ENCODE data around the gene OCEL1.

Gene OCEL1

DNA sequence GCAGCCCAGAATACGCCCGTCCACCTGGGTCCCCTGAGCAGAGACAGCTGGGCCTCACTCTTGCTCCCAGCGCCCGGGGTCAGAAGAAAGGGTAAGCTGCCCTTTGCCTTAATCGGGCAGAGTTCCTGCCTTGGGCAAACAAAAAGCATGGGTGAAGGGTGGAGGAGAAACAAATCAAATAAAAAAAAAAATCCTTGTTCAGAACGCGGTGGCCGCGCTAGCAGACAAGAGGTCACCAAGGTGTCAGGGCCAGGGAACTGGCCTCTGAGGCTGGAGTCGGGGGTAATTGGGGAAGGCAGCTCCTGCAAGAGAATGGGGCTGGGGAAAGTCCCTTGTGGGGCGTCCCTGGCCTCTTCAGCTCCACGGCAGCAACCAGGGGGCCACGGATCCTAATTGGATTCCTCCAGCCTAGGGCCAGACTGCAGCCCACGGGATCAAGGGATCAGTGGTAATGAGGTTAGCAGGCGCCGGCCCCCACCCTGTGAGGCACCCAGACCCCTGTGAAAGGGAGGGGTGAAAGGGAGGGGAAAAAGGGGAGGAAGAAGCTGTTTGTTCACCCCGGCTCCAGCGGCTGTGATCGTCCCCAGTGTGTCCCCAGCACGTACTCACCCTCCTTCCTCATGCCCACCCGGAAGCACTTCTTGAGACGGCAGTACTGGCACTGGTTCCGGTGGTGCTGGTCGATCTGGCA is 14.2 kb downstream of the OCEL1 start:
- H3K27me3 ChIP-seq (replicated peaks; ENCODE audit: control insufficient read depth, insufficient read depth, low read length) = no peaks in the 10 kb centered on the region
- H3K36me3 ChIP-seq (ENCODE audit: control insufficient read depth, insufficient read depth, low read length) = no peaks in the 10 kb centered on the region
- no peak overlapping the region for H3K4me3 ChIP-seq (replicated peaks; ENCODE audit: low read depth, low read length)
- TF ChIP-seq, protein P1, sequence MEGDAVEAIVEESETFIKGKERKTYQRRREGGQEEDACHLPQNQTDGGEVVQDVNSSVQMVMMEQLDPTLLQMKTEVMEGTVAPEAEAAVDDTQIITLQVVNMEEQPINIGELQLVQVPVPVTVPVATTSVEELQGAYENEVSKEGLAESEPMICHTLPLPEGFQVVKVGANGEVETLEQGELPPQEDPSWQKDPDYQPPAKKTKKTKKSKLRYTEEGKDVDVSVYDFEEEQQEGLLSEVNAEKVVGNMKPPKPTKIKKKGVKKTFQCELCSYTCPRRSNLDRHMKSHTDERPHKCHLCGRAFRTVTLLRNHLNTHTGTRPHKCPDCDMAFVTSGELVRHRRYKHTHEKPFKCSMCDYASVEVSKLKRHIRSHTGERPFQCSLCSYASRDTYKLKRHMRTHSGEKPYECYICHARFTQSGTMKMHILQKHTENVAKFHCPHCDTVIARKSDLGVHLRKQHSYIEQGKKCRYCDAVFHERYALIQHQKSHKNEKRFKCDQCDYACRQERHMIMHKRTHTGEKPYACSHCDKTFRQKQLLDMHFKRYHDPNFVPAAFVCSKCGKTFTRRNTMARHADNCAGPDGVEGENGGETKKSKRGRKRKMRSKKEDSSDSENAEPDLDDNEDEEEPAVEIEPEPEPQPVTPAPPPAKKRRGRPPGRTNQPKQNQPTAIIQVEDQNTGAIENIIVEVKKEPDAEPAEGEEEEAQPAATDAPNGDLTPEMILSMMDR (IDR thresholded peaks at IDR 0.05; ENCODE audit: insufficient read depth, low read length, poor library complexity, severe bottlenecking) = no peak
- no peak for DNase-seq (ENCODE audit: extremely low read depth, insufficient read length)

DNA sequence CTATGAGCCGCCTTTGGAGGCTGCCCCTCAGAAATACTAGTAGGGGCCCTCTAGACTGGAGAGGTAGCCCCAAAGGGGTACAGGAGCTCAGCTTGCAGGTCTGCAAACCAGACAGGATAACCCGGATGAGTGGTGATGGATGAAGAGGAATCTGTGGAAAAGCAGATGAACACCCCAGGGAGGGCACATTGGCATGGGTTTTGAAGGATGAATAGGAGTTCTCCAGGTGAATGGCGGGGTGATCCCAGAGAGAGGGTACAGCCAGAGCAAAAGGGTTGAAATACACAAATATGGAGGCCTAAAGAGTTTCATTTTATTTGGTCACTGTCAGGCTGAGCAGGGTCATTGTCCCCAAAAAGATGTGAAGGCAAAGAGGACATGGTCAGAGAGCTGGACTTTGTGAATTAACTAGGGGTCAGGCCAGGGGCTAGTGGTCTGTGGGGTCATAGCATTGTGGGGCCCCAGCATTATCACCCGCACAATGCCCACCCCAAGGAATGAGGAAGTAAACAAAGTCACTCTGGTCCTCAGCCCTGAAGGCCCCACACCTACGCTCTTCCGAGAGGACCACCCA is 14.9 kb downstream of the OCEL1 start:
- Histone ChIP-seq H3K27me3 (replicated peaks; ENCODE audit: control insufficient read depth, insufficient read depth, low read length) (no peaks in the 10 kb centered on the region), H3K36me3 (ENCODE audit: control insufficient read depth, insufficient read depth, low read length) (no peaks in the 10 kb centered on the region), H3K4me3 (replicated peaks; ENCODE audit: low read depth, low read length) (no peak overlapping the region)
- DNase-seq (ENCODE audit: extremely low read depth, insufficient read length) = no peak
- TF ChIP-seq, protein P1 (IDR thresholded peaks at IDR 0.05; ENCODE audit: insufficient read depth, low read length, poor library complexity, severe bottlenecking) = no peak

DNA sequence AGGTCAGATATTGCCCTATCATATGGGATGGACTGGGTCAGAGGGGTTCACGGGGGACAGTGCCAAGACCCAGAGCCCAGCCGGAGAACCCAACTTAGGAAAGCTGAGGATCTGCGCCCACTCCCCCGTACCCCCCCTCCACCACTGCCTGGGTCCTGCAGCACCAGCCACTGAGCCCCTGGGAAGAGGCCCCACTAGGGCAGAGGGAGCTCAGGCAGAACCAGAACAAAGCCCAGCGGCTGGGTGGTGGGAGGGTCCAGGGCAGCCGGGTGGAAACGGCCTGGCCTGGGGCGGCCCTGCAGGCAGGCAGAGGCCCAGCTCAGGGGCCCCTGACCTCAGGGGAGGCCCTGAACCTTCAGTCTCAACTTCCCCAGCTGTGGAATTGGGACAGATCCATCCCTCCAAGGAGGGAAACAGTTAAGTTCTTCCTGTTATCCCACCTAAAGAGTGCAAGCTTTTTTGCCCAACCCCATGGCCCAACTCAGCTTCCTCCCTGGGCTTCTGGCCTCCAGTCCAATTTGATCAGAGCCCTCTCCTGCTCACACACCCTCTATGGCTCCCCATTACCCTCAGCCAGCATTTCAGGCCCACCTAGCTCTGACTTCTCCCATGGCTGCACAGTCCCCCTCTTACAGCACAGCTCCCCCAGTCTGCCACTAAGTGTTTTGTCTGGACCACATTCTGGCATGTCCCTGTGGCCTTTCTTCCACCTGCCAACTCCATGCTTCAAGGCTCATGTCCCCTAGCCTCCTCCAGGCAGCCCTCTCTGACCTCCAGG is 16.6 kb downstream of the OCEL1 start:
- no peak overlapping the region for H3K4me3 ChIP-seq (replicated peaks; ENCODE audit: low read depth, low read length)
- no peaks in the 10 kb centered on the region for H3K36me3 ChIP-seq (ENCODE audit: control insufficient read depth, insufficient read depth, low read length)
- H3K27me3 ChIP-seq (replicated peaks; ENCODE audit: control insufficient read depth, insufficient read depth, low read length) = no peaks in the 10 kb centered on the region
- DNase-seq (ENCODE audit: extremely low read depth, insufficient read length) = no peak
- TF ChIP-seq, protein P1 (IDR thresholded peaks at IDR 0.05; ENCODE audit: insufficient read depth, low read length, poor library complexity, severe bottlenecking) = no peak

DNA sequence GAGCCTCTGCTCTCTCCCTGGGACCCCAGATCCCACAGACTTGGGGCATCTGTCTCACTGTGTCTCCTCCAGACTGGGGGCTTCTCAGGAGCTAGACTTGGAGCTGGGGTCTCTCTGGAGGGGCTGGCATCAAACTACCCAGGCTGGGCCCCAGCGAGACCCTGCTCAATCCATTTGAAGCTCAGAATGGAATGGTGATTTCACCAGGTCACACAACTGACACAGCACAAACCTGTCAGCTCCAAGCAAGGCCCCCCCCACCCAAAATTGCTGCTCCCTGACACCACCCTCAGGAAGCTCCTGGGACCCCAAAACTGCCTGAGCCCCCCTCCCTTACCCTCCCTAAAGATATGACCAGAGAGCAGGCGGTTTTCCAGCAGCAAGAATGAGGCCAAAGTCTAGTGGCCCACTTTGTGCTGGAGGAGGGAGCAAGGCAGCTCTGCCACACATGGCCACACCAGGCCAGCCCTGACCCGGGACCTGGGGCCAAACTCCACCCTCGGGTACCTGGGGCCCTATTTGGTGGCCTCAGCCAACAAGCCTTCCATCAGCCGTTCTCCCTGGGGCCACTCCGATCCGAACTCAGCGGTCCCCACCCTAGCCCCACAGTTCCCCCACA is 17.3 kb downstream of the OCEL1 start:
- Histone ChIP-seq H3K27me3 (replicated peaks; ENCODE audit: control insufficient read depth, insufficient read depth, low read length) (no peaks in the 10 kb centered on the region), H3K36me3 (ENCODE audit: control insufficient read depth, insufficient read depth, low read length) (no peaks in the 10 kb centered on the region), H3K4me3 (replicated peaks; ENCODE audit: low read depth, low read length) (peak overlapping the region; percentile 73)
- DNase-seq (ENCODE audit: extremely low read depth, insufficient read length) = no peak
- TF ChIP-seq, protein P1 (IDR thresholded peaks at IDR 0.05; ENCODE audit: insufficient read depth, low read length, poor library complexity, severe bottlenecking) = no peak

DNA sequence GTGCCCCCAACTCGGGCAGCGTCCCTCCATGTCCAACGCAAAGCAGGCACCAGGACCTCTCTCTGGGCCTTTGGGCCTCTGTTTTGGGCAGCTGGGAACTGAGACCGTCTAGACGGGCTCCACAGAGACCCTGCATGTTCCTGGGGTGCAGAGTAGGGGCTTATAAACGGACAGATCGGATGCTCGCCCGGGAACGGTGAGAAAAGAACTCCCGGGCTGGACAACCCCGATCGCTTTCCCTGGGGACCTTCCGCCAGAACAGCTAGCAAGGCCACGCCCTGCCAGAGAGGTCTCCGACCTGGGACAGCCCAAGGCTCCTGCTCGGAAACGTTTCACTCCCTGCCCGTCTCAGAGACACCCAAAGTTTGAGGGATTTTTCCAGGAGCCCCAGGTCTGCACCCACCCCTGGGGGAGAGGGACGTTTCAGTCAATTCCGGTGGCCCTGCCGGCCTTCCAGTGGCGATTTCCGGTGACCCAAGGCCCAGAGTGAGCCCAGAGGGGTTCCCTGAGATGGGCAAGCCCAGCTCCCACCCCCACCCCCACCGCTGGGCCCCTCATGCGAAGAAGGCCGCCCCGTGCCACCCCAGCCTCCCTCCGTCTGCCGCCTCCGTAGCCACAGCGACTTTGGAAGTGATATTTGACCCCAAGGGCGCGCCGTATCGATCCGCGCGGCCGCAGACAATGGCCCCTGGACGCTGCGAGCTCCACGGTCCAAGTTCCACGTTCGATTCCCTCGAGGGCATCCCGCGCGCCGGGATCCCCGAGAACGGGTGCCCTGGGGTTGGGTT is 18.0 kb downstream of the OCEL1 start:
- TF ChIP-seq, protein P1 (IDR thresholded peaks at IDR 0.05; ENCODE audit: insufficient read depth, low read length, poor library complexity, severe bottlenecking) = no peak
- H3K27me3 ChIP-seq (replicated peaks; ENCODE audit: control insufficient read depth, insufficient read depth, low read length) = no peaks in the 10 kb centered on the region
- DNase-seq (ENCODE audit: extremely low read depth, insufficient read length) = no peak
- no peaks in the 10 kb centered on the region for H3K36me3 ChIP-seq (ENCODE audit: control insufficient read depth, insufficient read depth, low read length)
- peak overlapping the region; percentile 73 for H3K4me3 ChIP-seq (replicated peaks; ENCODE audit: low read depth, low read length)
